ENCODE measurements around the gene LRBA. TPM values are rescaled to one million over a fixed set of nuclear protein-coding genes. Genes with fewer than 3 reads are reported as not detected.
"Not testable (repeated sequence)": the region's sequence is repeated elsewhere in the genome, so short reads cannot be mapped to it uniquely, and the experiment has no call there.

Gene LRBA
- total and polyA plus RNA-seq, 2 donors (not counting 3 experiments of a cell fraction or from before 2014, with no cell fraction given) = 18.0 to 35.1 TPM

- no peak overlapping the region for H3K4me2 ChIP-seq (ENCODE audit: insufficient read depth, low read length)
- DNase-seq (ENCODE audit: low read depth, low spot score) = no peak
- no peak overlapping the region for H2AFZ ChIP-seq (ENCODE audit: low read depth, low read length)
- peak; percentile 55 for FAIRE-seq
- no peak overlapping the region for H3K27ac ChIP-seq (ENCODE audit: insufficient read depth, low read depth, low read length)
- H3K9ac ChIP-seq (replicated peaks; ENCODE audit: extremely low read depth, insufficient read depth, low read length) = no peak overlapping the region
- H3K4me3 ChIP-seq (replicated peaks in 1 of 3; ENCODE audit: insufficient read depth in 1 of 3, low read depth in 1 of 3, low read length in 3 of 3) = no peak overlapping the region
- H3K36me3 ChIP-seq (ENCODE audit: control insufficient read depth in 2 of 2, extremely low read depth in 1 of 2, insufficient read depth in 2 of 2, low read length in 2 of 2) = no peaks in the 10 kb centered on the region
- no peaks in the 10 kb centered on the region for H3K4me1 ChIP-seq (ENCODE audit: control insufficient read depth, extremely low read depth, insufficient read depth, low read length)
- dilution Hi-C loops (cut with MboI; ENCODE audit: extremely low pct_ligation_motif_present, low sequenced_read_pairs) (no loop called here), intact Hi-C loops (cut with micrococcal nuclease) (no loop called here)
- H3K9me1 ChIP-seq (replicated peaks; ENCODE audit: control insufficient read depth, extremely low read depth, insufficient read depth, low read length) = no peaks in the 10 kb centered on the region
- TF ChIP-seq EZH2 (IDR thresholded peaks at IDR 0.05; ENCODE audit: borderline replicate concordance, low read depth, low read length, severe bottlenecking) (no peak), JUN (IDR thresholded peaks at IDR 0.05; ENCODE audit: borderline replicate concordance, insufficient read depth, insufficient read length, low read depth) (no peak)
- ChIA-PET POLR2A (no interaction called here), CTCF (no interaction called here)
- no TSS peak for BruUV-seq (replicated peaks)
- H3K79me2 ChIP-seq (ENCODE audit: control insufficient read depth, insufficient read depth, low read length) = no peaks in the 10 kb centered on the region
- H3K27me3 ChIP-seq (ENCODE audit: control insufficient read depth in 2 of 2, insufficient read depth in 2 of 2, low read length in 2 of 2) = no peaks in the 10 kb centered on the region
- H4K20me1 ChIP-seq (replicated peaks; ENCODE audit: control insufficient read depth, extremely low read depth, insufficient read depth, low read length) = no peaks in the 10 kb centered on the region
- H3K9me3 ChIP-seq (replicated peaks; ENCODE audit: control insufficient read depth, insufficient read depth, low read length) = no peaks in the 10 kb centered on the region
Observed at GRCh38 chr4:150923945-150924344, 91.1 kb downstream of the LRBA start.

- H3K27me3 ChIP-seq (ENCODE audit: control insufficient read depth in 2 of 2, insufficient read depth in 2 of 2, low read length in 2 of 2); H3K27ac ChIP-seq (ENCODE audit: insufficient read depth, low read depth, low read length); intact Hi-C loops (cut with micrococcal nuclease); dilution Hi-C loops (cut with MboI; ENCODE audit: extremely low pct_ligation_motif_present, low sequenced_read_pairs); H3K9ac ChIP-seq (replicated peaks; ENCODE audit: extremely low read depth, insufficient read depth, low read length); H3K4me2 ChIP-seq (ENCODE audit: insufficient read depth, low read length); H3K79me2 ChIP-seq (ENCODE audit: control insufficient read depth, insufficient read depth, low read length); H4K20me1 ChIP-seq (replicated peaks; ENCODE audit: control insufficient read depth, extremely low read depth, insufficient read depth, low read length); H3K4me3 ChIP-seq (replicated peaks in 1 of 3; ENCODE audit: insufficient read depth in 1 of 3, low read depth in 1 of 3, low read length in 3 of 3); H3K36me3 ChIP-seq (ENCODE audit: control insufficient read depth in 2 of 2, extremely low read depth in 1 of 2, insufficient read depth in 2 of 2, low read length in 2 of 2); CTCF ChIA-PET; FAIRE-seq; BruUV-seq (replicated peaks); H3K9me3 ChIP-seq (replicated peaks; ENCODE audit: control insufficient read depth, insufficient read depth, low read length); H3K9me1 ChIP-seq (replicated peaks; ENCODE audit: control insufficient read depth, extremely low read depth, insufficient read depth, low read length); H2AFZ ChIP-seq (ENCODE audit: low read depth, low read length); DNase-seq (ENCODE audit: low read depth, low spot score); POLR2A ChIA-PET; H3K4me1 ChIP-seq (ENCODE audit: control insufficient read depth, extremely low read depth, insufficient read depth, low read length): not testable (repeated sequence)
Observed at GRCh38 chr4:150921486-150921885, 93.6 kb downstream of the LRBA start.

DNA sequence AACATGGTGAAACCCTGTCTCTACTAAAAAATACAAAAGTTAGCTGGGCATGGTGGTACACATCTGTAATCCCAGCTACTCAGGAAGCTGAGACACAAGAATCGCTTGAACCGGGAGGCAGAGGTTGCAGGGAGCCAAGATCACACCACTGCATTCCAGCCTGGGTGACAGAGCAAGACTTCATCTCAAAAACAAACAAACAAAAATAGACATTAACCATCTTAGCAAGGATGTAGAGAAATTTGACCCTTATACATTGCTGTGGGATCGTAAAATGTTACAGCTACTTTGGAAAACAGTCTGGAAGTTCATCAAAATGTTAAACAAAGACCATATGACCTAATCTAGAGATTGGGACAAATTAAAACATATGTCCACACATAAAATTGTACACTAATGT, 96.5 kb downstream of the LRBA start:
- H3K4me2 ChIP-seq (ENCODE audit: insufficient read depth, low read length); H3K27me3 ChIP-seq (ENCODE audit: control insufficient read depth in 2 of 2, insufficient read depth in 2 of 2, low read length in 2 of 2); FAIRE-seq; H3K27ac ChIP-seq (ENCODE audit: insufficient read depth, low read depth, low read length); intact Hi-C loops (cut with micrococcal nuclease); H4K20me1 ChIP-seq (replicated peaks; ENCODE audit: control insufficient read depth, extremely low read depth, insufficient read depth, low read length); H3K4me3 ChIP-seq (replicated peaks in 1 of 3; ENCODE audit: insufficient read depth in 1 of 3, low read depth in 1 of 3, low read length in 3 of 3); H3K79me2 ChIP-seq (ENCODE audit: control insufficient read depth, insufficient read depth, low read length); H3K9me1 ChIP-seq (replicated peaks; ENCODE audit: control insufficient read depth, extremely low read depth, insufficient read depth, low read length); H3K4me1 ChIP-seq (ENCODE audit: control insufficient read depth, extremely low read depth, insufficient read depth, low read length); H3K9me3 ChIP-seq (replicated peaks; ENCODE audit: control insufficient read depth, insufficient read depth, low read length); H2AFZ ChIP-seq (ENCODE audit: low read depth, low read length); DNase-seq (ENCODE audit: low read depth, low spot score); POLR2A ChIA-PET; H3K36me3 ChIP-seq (ENCODE audit: control insufficient read depth in 2 of 2, extremely low read depth in 1 of 2, insufficient read depth in 2 of 2, low read length in 2 of 2); H3K9ac ChIP-seq (replicated peaks; ENCODE audit: extremely low read depth, insufficient read depth, low read length); dilution Hi-C loops (cut with MboI; ENCODE audit: extremely low pct_ligation_motif_present, low sequenced_read_pairs); BruUV-seq (replicated peaks): not testable (repeated sequence)
- CTCF ChIA-PET = interaction anchor here (1.7 kb wide), 1 partner anchor 13 kb away, joined by 6 read pairs; no protein-coding TSS in a partner anchor
